HFFc6 (cell line): ENCODE data around the gene ZDHHC1. TPM values are rescaled to one million over a fixed set of nuclear protein-coding genes. Genes with fewer than 3 reads are reported as not detected.

Experiments used
- DNase-seq: peaks from one replicate; pipeline ENCODE4 v3.0.0-alpha.2; 2018
- H3K27ac Mint-ChIP-seq: 2 replicates; pipeline ENCODE4 v1.8.0; 2020; ENCODE audit warnings: mild to moderate bottlenecking, mixed read lengths
- H3K27me3 Mint-ChIP-seq: 2 replicates; pipeline ENCODE4 v1.8.0; 2021; ENCODE audit warnings: mild to moderate bottlenecking, moderate library complexity, mixed read lengths; ENCODE audit not compliant: insufficient read depth
- H3K36me3 Mint-ChIP-seq: 2 replicates; pipeline ENCODE4 v1.8.0; 2021; ENCODE audit warnings: low read depth, mixed read lengths
- H3K4me1 Mint-ChIP-seq: 2 replicates; pipeline ENCODE4 v1.8.0; 2020; ENCODE audit warnings: low read depth, mixed read lengths
- H3K4me3 Mint-ChIP-seq: 2 replicates; pipeline ENCODE4 v1.8.0; 2020; ENCODE audit warnings: mild to moderate bottlenecking, moderate library complexity, mixed read lengths
- H3K9me3 Mint-ChIP-seq: 2 replicates; pipeline ENCODE4 v1.8.0; 2020; ENCODE audit warnings: mild to moderate bottlenecking, mixed read lengths
- total RNA-seq, 6 experiments: library from RNA; stranded (reverse); fragmentation: NEBNext Ultra II Directional; extraction: Animal tissue kit (Norgen Biotek cat#: 25700); gene quantifications; 2 replicates in 1 of 6; 3 replicates in 5 of 6; pipeline ENCODE4 v1.2.3, GENCODE V29; 2021
- TF ChIP-seq, protein P1 (sequence below): fragments of 200-600 bp; sonication (generic); IDR thresholded peaks from 2 replicates; pipeline ENCODE4 v1.5.0; 2021; ENCODE audit warnings: antibody characterized with exemption, mild to moderate bottlenecking

ZDHHC1 gene
- total RNA-seq, 6 experiments from 2014 or later, result 2.1 to 5.4 (median 2.8) TPM

GRCh38 chr16:67400901-67401300, 15.4 kb downstream of the ZDHHC1 start:
- peaks cover 13% of the 10 kb centered on the region for H3K4me1 Mint-ChIP-seq
- no peak for DNase-seq
- H3K4me3 Mint-ChIP-seq, result no peak overlapping the region
- no peaks in the 10 kb centered on the region for H3K36me3 Mint-ChIP-seq
- H3K27me3 Mint-ChIP-seq, result peaks cover 14% of the 10 kb centered on the region
- no peak overlapping the region for H3K27ac Mint-ChIP-seq
- H3K9me3 Mint-ChIP-seq, result no peaks in the 10 kb centered on the region
- TF ChIP-seq, protein P1, sequence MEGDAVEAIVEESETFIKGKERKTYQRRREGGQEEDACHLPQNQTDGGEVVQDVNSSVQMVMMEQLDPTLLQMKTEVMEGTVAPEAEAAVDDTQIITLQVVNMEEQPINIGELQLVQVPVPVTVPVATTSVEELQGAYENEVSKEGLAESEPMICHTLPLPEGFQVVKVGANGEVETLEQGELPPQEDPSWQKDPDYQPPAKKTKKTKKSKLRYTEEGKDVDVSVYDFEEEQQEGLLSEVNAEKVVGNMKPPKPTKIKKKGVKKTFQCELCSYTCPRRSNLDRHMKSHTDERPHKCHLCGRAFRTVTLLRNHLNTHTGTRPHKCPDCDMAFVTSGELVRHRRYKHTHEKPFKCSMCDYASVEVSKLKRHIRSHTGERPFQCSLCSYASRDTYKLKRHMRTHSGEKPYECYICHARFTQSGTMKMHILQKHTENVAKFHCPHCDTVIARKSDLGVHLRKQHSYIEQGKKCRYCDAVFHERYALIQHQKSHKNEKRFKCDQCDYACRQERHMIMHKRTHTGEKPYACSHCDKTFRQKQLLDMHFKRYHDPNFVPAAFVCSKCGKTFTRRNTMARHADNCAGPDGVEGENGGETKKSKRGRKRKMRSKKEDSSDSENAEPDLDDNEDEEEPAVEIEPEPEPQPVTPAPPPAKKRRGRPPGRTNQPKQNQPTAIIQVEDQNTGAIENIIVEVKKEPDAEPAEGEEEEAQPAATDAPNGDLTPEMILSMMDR, result no peak

DNA sequence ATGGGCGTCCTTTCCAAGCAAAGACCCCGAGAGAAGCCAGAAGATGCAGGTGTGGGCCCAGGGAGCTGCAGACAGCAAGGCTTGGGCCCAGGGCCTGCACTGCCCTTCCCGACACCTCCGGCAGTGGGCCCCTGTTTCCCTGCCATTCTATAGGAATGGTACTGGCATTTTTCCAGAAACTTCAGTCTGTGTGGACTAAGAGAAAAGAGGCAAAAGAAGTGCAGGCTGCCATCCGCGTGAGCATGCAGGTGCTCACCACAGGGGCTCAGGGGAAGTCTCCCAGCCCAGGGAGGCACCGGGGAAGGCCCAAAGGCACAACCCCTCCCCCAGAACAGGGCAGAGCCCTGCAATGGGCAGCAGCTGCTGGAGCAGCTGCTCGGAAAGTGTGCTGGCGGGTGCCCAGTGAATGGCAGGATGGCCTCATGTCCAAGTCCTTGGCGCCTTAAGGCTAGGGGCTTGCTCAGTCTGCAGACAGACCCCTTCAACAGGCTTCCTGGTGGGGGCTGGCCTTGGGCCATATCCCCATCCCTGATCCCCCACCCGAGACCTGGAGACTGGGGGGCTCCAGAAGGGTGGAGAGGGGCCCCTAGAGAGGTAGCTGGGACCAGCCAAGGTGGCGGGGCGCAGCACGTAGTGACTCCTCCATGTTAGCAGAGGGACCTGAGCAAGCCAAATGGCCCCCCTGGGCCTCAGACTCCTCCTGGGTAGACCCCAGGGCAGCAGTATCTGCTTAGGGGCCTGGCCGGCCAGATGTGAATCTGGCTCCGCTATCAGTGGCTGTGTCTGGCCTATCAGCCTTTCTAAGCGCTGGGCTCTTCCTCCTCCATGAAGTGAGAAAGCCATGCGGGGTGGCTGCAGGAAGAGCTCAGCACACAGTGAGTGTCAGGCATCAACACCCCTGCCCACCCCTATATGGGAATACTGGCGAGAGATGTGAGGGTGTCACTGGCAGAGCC, 16.2 kb downstream of the ZDHHC1 start:
- TF ChIP-seq, protein P1, result peak; percentile 41
- H3K27ac Mint-ChIP-seq, result no peak overlapping the region
- DNase-seq, result no peak
- H3K4me1 Mint-ChIP-seq, result peaks cover 4% of the 10 kb centered on the region
- H3K9me3 Mint-ChIP-seq, result no peaks in the 10 kb centered on the region
- no peak overlapping the region for H3K4me3 Mint-ChIP-seq
- no peaks in the 10 kb centered on the region for H3K36me3 Mint-ChIP-seq
- peaks cover 14% of the 10 kb centered on the region for H3K27me3 Mint-ChIP-seq

DNA sequence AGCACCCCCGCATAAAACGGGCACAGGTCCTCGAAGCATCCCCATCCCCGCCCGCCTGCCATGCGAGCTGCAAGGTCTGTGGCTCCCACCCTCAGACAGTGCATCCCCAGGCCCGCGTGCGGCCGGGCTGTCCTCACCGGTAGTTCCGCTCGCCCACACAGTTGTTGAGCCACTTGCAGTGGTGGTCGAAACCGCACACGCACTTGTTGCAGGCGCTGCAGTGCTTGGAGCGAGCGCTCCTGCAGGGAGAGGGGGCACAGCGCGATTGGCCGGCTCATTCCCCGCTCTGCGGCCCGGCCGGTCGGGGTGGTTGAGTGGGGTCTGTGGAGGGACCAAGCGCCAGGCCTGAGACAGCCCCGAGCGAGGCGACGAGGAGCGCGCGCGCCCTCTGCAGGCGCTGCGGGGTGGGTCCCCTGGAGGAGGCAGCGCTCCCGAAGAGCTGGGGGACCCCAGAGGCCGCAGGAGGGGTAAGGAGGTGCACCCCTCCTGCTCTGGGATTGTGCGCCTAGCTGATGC, 17.0 kb downstream of the ZDHHC1 start:
- Mint-ChIP-seq H3K36me3 (no peaks in the 10 kb centered on the region), H3K9me3 (no peaks in the 10 kb centered on the region), H3K27ac (no peak overlapping the region), H3K4me3 (no peak overlapping the region), H3K27me3 (peaks cover 15% of the 10 kb centered on the region), H3K4me1 (no peaks in the 10 kb centered on the region)
- TF ChIP-seq, protein P1, result peak; percentile 78
- no peak for DNase-seq

- DNase-seq, result no peak
Observed at GRCh38 chr16:67398546-67399217, 17.6 kb downstream of the ZDHHC1 start.

DNA sequence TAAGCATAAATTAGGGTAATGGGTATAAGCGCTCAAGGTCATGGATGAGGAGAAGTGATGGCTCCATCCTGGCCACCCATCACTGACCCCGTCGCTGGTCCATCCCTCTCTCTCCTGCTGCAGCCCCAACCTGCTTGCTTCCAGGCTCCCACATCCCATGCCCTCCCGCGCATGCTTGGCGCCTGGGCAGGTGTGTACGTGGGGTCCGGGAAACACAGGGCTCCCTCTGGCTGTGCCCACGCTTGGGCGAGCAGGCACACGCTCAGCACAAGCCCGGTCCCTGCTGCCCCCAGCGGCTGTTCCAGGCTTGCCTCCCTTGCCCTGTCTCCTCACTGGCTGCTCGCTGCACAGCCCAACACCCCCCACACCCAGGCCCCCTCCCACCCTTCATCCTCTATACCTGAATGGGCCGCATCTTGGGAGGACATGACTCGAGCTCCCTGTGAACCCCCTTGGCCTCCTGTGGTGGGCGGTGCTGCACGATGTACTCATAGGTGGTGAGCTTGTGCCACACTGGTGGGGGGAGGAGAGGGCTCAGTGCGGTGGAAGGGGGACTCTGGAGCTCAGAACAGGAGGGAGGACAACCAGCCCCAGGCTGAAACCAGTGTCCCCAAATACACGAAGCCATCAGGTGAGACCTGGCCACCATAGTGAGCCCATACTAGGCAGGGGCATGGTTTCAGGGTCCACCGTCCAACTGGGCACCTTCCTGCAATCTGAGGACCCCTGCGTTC, 18.3 kb downstream of the ZDHHC1 start:
- Mint-ChIP-seq H3K36me3 (no peaks in the 10 kb centered on the region), H3K27ac (no peak overlapping the region), H3K4me3 (no peak overlapping the region), H3K4me1 (no peaks in the 10 kb centered on the region), H3K9me3 (no peaks in the 10 kb centered on the region), H3K27me3 (peaks cover 19% of the 10 kb centered on the region)
- no peak for DNase-seq
- TF ChIP-seq, protein P1, result no peak; the same call in 1 of the 2 replicates

More at GRCh38 chr16:67398546-67399217, 17.6 kb downstream of the ZDHHC1 start:
- TF ChIP-seq, protein P1, result no peak
- Mint-ChIP-seq H3K9me3 (no peaks in the 10 kb centered on the region), H3K27ac (no peak overlapping the region), H3K27me3 (peaks cover 19% of the 10 kb centered on the region), H3K4me1 (no peaks in the 10 kb centered on the region), H3K36me3 (no peaks in the 10 kb centered on the region), H3K4me3 (no peak overlapping the region)
